Spleen (tissue), 7 donors: ENCODE data around the gene SNX24.

Source experiments
- POLR2A ChIP-seq, 3 donors: fragments of 450-650 bp; IDR thresholded peaks; one replicate each; pipeline ENCODE4 v1.5.1; 2017; ENCODE audit warnings: antibody characterized with exemption in 3 of 3, mild to moderate bottlenecking in 1 of 3
- TF ChIP-seq, protein P1 (sequence below), 11 experiments: fragments of 200-600 bp in 7 of 11; fragments of 450-650 bp in 4 of 11; sonication (generic) in 4 of 11; IDR thresholded peaks in 8 of 11; conservative IDR thresholded peaks in 3 of 11; 1 replicate in 7 of 11; 2 replicates in 4 of 11; pipeline versions ENCODE4 v1.4.0 to v1.8.0; 2016 to 2021; ENCODE audit warnings: antibody characterized with exemption in 11 of 11, inconsistent platforms in 4 of 11, mild to moderate bottlenecking in 1 of 11
- donor health status: DM: no; HTN: no; CAD: no; lungs with moderate emphysema.
- donor health status: DM: no; HTN: no; CAD: no.
- donor health status: DM: no; HTN: no; CAD: no.

DNA sequence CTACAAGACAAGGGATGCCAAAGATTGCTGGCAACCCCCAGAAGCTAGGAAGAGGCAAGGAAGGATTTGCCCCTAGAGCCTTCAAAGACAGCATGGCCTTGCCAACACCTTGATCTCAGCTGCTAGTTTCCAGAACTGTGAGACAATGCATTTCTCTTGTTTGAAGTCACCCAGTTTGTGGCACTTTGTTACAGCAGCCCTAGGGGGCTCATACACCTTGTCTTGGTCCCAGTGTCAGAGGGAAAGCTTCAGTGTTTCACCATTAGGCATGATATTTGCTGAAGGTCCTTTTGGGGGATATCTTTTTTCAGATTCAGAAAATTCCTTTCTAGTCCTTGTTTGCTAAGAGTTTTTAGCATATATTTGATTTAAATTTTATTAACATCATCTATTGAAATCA lies 194.3 kb downstream of the SNX24 start:
- TF ChIP-seq, protein P1, sequence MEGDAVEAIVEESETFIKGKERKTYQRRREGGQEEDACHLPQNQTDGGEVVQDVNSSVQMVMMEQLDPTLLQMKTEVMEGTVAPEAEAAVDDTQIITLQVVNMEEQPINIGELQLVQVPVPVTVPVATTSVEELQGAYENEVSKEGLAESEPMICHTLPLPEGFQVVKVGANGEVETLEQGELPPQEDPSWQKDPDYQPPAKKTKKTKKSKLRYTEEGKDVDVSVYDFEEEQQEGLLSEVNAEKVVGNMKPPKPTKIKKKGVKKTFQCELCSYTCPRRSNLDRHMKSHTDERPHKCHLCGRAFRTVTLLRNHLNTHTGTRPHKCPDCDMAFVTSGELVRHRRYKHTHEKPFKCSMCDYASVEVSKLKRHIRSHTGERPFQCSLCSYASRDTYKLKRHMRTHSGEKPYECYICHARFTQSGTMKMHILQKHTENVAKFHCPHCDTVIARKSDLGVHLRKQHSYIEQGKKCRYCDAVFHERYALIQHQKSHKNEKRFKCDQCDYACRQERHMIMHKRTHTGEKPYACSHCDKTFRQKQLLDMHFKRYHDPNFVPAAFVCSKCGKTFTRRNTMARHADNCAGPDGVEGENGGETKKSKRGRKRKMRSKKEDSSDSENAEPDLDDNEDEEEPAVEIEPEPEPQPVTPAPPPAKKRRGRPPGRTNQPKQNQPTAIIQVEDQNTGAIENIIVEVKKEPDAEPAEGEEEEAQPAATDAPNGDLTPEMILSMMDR (IDR thresholded peaks at IDR 0.05 in 8 of 11, conservative IDR thresholded peaks at IDR 0.05 in 3 of 11), result no peak
- TF ChIP-seq POLR2A (IDR thresholded peaks at IDR 0.05), result no peak
